ENCODE results near the gene SGTA.
A peak's percentile ranks its signal among the peaks of the same experiment; 100 is the strongest.
"Not testable (repeated sequence)": the region's sequence is repeated elsewhere in the genome, so short reads cannot be mapped to it uniquely, and the experiment has no call there.

SGTA gene

GRCh38 chr19:2793126-2793525 is 10.1 kb upstream of the SGTA start:
- DNase-seq (ENCODE audit: low spot score) = no peak

DNA sequence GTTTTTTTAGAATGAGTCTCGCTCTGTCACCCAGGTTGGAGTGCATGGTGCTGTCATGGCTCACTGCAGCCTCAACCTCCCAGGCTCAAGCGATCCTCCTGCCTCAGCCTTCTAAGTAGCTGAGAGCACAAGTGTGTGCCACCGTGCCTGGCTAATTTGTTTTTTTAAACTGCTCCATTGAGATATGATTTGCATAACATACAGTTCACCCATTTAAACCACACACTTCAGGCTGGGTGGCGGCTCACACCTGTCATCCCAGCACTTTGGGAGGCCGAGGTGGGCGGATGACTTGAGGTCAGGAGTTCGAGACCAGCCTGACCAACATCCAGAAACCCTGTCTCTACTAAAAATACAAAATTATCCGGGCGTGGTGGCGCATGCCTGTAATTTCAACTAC is 9.6 kb upstream of the SGTA start:
- not testable (repeated sequence) for DNase-seq (ENCODE audit: low spot score)

- DNase-seq (ENCODE audit: low spot score) = no peak
Measured at GRCh38 chr19:2791876-2792275, 8.8 kb upstream of the SGTA start.

DNA sequence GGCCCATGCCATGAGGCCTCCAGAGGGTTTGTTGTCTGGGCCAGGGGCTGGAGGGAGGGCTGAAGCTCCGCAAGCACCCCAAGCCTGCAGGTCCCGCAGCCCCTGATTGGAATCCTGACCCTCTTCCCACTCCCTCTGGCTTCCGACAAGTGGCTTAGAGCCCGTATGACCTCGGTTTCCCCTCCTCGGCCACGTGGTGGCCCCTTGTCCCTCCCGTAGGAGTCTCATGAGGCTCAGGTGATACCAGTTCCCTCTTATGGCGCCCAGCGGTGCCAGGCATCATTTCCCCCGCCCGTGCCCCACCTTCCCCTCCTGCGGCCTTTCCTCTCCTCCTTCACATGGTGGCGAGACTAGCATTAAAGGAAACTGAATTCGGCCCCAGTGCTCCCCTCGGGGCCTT is 8.4 kb upstream of the SGTA start:
- no peak for DNase-seq (ENCODE audit: low spot score)

- DNase-seq (ENCODE audit: low spot score) = no peak
Measured at GRCh38 chr19:2790557-2791271, 7.6 kb upstream of the SGTA start.

- DNase-seq (ENCODE audit: low spot score) = no peak
Measured at GRCh38 chr19:2790194-2790556, 7.1 kb upstream of the SGTA start.

GRCh38 chr19:2788237-2788636 is 5.2 kb upstream of the SGTA start:
- no peak for DNase-seq (ENCODE audit: low spot score)

DNA sequence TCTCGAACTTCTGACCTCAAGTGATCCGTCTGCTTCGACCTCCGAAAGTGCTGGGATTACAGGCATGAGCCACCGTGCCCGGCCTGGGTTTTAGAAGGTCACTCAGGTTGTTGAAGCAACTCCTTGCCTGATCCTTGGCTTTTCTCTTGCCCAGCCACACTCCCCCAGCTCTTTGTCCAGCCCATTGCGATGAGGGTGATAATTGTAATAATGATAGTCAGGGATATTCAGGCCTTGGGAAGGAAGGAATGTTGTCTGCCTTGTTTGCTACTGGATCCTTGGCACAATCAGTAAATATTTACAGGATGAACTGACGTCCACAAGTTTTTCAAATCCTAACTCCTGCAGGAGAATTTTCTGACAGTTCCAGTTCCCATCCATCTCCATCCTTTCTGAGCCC is 4.0 kb upstream of the SGTA start:
- no peak for DNase-seq (ENCODE audit: low spot score)

DNA sequence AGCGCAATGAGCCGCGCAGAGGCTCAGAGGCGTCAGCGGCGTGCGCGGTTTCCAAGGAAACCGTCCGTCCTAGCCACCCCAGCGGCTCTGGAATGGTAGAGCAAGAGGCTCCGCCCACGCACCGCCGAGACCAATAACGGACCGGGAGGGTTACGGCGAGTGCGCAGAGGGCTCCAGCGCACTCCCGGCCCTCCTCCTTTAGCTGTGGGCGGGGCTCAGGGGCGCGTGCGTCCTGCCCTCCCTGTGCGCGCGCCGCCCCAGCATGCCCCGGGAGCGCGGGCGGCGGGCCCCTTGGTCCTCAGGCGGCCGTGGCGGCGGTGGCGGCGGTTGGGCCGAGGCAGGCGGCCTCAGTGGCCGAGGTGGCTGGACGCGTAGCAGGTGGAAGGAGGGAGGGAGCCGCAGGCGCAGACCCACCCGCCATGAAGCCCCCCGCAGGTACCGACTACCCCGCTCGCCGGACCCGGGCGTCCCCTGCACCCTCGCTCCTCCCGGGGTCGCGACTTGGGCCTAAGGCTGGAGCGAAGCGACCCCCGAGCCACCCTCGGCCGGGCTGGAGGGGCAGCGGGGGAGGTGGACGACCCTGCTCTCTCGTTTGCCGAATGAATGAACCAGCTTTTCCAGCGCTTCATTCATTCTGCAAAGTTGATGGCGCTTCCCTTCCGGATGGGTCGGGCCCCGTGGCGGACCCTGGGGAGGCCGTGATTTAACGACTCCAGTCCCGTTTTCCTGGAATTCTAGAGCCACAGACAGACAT is 2.3 kb upstream of the SGTA start, which contains the start of gene THOP1:
Gene THOP1, plus strand, starts transcription at position 260 of the 754 bp plus-strand sequence. Its CDS starts 160 bp downstream, at position 420.
- DNase-seq (ENCODE audit: low spot score) = peak; percentile 100

GRCh38 chr19:2783781-2784145 is 690 bp upstream of the SGTA start:
- DNase-seq (ENCODE audit: low spot score) = no peak

- DNase-seq (ENCODE audit: low spot score) = no peak
Measured at GRCh38 chr19:2782329-2782935, 641 bp downstream of the SGTA start.

GRCh38 chr19:2780284-2780683 is 2.8 kb downstream of the SGTA start:
- no peak for DNase-seq (ENCODE audit: low spot score)

- DNase-seq (ENCODE audit: low spot score) = no peak
Measured at GRCh38 chr19:2779121-2779740, 3.8 kb downstream of the SGTA start.

- no peak for DNase-seq (ENCODE audit: low spot score)
Measured at GRCh38 chr19:2777952-2778683, 5.0 kb downstream of the SGTA start.

GRCh38 chr19:2775556-2776430 is 7.3 kb downstream of the SGTA start:
- no peak for DNase-seq (ENCODE audit: low spot score)

- no peak for DNase-seq (ENCODE audit: low spot score)
Measured at GRCh38 chr19:2774953-2775555, 8.0 kb downstream of the SGTA start.

- no peak for DNase-seq (ENCODE audit: low spot score)
Measured at GRCh38 chr19:2774083-2774679, 8.9 kb downstream of the SGTA start.

GRCh38 chr19:2771786-2772674 is 11.0 kb downstream of the SGTA start:
- DNase-seq (ENCODE audit: low spot score) = no peak

All from GM03348 (cell line).